IgD-negative memory B cell (primary cell): ENCODE results near the gene EFTUD2. TPM values are rescaled to one million over a fixed set of nuclear protein-coding genes. Genes with fewer than 3 reads are reported as not detected.

Source experiments
- H3K27ac Mint-ChIP-seq, 3 donors: one replicate each; pipeline ENCODE4 v1.8.0; 2020 to 2022; ENCODE audit warnings: mild to moderate bottlenecking in 3 of 3, mixed read lengths in 3 of 3, moderate library complexity in 1 of 3
- H3K27me3 Mint-ChIP-seq: one replicate; pipeline ENCODE4 v1.8.0; 2021; ENCODE audit warnings: mixed read lengths
- H3K36me3 Mint-ChIP-seq: one replicate; pipeline ENCODE4 v1.8.0; 2020; ENCODE audit warnings: mild to moderate bottlenecking, mixed read lengths
- H3K4me1 Mint-ChIP-seq, 3 donors: one replicate each; pipeline ENCODE4 v1.8.0; 2020 to 2022; ENCODE audit warnings: mixed read lengths in 3 of 3, mild to moderate bottlenecking in 1 of 3
- H3K4me3 Mint-ChIP-seq, 4 donors: one replicate each; pipeline ENCODE4 v1.8.0; 2020 to 2022; ENCODE audit warnings: mild to moderate bottlenecking in 4 of 4, mixed read lengths in 4 of 4, moderate library complexity in 3 of 4
- H3K9me3 Mint-ChIP-seq, 3 donors: one replicate each; pipeline ENCODE4 v1.8.0; 2020 to 2021; ENCODE audit warnings: mixed read lengths in 3 of 3, mild to moderate bottlenecking in 1 of 3
- polyA plus RNA-seq: library from polyadenylated mRNA; unstranded; fragments of 300-500 nt; fragmentation: Illumina TruSeq; gene quantifications from one replicate; pipeline ENCODE4 v1.2.3, GENCODE V29; 2021

Gene EFTUD2
- polyA plus RNA-seq, 1 donor from 2014 or later: 67.1 TPM

DNA sequence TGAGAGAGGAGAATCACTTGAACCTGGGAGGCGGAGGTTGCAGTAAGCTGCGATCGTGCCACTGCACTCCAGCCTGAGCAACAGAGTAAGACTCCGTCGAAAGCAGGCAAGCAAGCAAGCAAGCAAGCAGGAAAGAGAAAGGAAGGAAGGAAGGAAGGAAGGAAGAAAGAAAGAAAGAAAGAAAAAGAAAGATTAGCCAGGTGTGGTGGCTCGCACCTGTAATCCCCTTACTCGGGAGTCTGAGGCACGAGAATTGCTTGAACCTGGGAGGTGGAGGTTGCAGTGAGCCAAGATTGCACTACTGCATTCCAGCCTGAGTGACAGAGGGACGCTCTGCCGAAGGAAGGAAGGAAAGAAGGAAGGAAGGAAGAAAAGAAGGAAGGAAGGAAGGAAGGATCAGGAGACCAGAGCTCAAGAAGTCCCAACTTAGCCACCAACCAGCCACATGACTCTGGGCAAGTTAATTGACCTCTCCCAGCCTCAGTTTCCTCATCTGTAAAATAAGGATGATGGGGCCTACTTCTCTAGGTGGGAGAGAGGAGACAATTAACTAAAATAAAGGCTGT, 9.6 kb upstream of the EFTUD2 start:
- Mint-ChIP-seq H3K36me3 (peaks cover 1% of the 10 kb centered on the region), H3K4me1 (peaks cover 0 to 6% (median 6%) of the 10 kb centered on the region in 3 donors), H3K27me3 (peaks cover 41% of the 10 kb centered on the region), H3K9me3 (no peaks in the 10 kb centered on the region), H3K4me3 (no peak overlapping the region), H3K27ac (no peak overlapping the region)

DNA sequence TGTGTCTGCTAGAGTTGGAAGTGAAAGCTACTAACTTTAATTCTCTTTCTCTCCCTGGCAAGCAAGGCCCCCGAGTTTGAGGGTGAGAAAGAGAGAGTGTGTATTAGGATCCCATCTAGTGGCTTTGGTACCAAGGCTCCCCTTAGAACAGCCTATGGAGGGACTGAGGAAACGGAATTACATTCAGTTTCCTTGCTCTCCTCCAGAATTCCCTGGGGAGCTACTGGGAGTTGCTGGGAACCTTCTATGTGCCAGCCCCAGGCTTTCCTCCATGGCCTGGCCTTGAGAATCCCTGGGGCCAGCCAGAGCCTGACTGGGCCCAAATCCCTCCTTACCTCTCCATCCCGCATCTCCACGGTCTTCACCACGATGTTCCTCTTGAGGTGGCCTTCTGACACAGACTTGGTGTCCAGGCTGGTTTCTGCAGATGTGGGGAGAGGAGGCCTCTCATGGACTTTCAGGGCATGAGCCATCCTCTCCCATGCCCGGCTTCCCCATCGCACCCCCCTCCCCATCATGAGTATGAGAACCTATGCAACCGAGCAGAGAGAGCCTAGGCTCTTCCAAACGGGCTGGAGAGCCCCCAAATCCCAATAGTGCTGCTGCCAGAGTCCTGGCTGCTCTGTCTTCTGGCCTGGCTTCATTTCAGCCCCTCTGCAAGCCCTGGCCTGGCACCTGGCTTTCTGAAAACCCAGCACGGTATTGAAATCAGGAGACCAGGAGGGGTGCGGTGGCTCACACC, 8.7 kb upstream of the EFTUD2 start:
- peaks cover 0 to 5% (median 4%) of the 10 kb centered on the region in 3 donors for H3K4me1 Mint-ChIP-seq
- peaks cover 1% of the 10 kb centered on the region for H3K36me3 Mint-ChIP-seq
- H3K27ac Mint-ChIP-seq: no peak overlapping the region
- peaks cover 35% of the 10 kb centered on the region for H3K27me3 Mint-ChIP-seq
- H3K9me3 Mint-ChIP-seq: no peaks in the 10 kb centered on the region
- H3K4me3 Mint-ChIP-seq: no peak overlapping the region

DNA sequence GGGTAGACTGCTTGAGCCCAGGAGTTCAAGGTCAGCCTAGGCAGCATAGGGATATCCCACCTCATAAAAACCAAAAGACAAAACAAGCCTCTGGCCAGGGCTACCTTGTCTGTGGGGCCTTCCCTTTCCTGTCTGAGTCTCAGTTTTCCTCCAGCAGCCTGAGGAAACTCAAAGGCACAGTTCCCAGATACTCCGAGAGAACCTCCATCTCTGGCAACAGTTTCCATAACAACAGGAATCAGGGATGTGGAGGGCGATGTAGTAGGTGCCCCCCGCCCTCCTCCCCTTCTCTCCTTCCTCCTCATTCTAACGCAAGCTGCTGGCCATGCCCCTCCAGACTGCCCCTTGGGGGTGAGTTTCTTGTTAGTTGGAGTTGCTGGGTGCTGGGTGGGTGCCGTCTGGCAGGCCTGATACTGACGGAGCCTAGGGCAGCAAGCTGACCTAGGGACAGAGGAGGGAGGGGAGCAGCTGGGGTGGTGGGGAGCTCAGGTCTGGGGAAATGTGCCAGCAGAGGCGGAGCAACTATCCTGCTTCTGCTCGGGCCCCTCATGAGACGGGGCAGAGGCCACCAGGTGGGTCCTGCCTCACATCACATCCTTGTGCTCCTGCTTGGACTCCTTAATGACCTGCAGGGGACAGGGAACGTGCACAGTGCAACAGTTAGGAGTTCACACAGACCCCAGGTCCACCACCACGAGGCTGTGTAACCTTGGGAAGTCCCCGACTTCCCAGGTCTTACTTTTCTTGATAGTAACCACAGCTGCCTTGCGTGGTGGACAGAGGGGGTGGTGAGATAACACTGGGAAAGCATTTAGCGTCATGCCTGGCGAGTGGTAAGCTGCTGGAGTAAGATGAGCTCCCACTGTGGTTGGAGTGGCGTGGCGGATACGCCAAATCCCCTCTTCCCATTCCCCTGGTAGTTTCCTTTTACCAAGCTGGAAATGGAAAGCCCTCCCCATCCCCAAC, 7.8 kb upstream of the EFTUD2 start:
- Mint-ChIP-seq H3K27me3 (peaks cover 28% of the 10 kb centered on the region), H3K9me3 (no peaks in the 10 kb centered on the region), H3K36me3 (peaks cover 1% of the 10 kb centered on the region), H3K27ac (no peak overlapping the region), H3K4me3 (no peak overlapping the region), H3K4me1 (peaks cover 0 to 5% (median 4%) of the 10 kb centered on the region in 3 donors)

DNA sequence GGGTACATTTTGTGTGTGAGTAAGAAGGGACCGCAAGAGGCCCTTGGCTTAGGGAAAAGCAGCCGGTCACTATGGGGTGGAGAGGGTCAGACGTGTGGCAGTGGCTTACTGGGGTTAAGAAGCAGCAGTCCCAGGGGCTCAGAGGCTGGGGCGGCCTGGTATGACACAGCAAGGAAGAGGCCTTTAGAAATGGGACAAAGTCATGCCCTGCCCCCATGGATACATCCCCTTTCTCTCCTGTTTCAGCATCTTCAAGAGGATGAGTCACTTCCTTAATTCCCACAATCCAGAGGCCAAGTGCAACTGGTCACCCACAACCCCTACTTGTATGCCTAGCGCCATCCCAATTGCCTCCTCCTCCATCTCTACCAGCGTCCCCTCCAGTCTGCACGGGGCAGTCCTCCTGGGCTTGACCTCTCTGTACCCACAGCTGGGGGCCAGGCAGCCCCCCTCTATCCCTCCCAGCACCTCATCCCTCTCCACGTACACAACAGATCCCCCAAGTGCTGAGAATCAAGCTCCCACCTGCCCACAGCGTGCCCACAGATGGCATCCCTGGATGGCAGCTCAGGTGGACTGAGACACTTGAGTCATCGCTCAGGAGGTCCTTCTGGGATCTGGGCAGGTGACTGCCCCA, 6.9 kb upstream of the EFTUD2 start:
- peak overlapping the region in 1 of 4 donors; percentile 21 for H3K4me3 Mint-ChIP-seq
- no peak overlapping the region for H3K27ac Mint-ChIP-seq
- peaks cover 0 to 5% (median 3%) of the 10 kb centered on the region in 3 donors for H3K4me1 Mint-ChIP-seq
- H3K9me3 Mint-ChIP-seq: peaks cover 0 to 2% (median 0%) of the 10 kb centered on the region in 3 donors
- H3K27me3 Mint-ChIP-seq: peaks cover 21% of the 10 kb centered on the region
- peaks cover 1% of the 10 kb centered on the region for H3K36me3 Mint-ChIP-seq

DNA sequence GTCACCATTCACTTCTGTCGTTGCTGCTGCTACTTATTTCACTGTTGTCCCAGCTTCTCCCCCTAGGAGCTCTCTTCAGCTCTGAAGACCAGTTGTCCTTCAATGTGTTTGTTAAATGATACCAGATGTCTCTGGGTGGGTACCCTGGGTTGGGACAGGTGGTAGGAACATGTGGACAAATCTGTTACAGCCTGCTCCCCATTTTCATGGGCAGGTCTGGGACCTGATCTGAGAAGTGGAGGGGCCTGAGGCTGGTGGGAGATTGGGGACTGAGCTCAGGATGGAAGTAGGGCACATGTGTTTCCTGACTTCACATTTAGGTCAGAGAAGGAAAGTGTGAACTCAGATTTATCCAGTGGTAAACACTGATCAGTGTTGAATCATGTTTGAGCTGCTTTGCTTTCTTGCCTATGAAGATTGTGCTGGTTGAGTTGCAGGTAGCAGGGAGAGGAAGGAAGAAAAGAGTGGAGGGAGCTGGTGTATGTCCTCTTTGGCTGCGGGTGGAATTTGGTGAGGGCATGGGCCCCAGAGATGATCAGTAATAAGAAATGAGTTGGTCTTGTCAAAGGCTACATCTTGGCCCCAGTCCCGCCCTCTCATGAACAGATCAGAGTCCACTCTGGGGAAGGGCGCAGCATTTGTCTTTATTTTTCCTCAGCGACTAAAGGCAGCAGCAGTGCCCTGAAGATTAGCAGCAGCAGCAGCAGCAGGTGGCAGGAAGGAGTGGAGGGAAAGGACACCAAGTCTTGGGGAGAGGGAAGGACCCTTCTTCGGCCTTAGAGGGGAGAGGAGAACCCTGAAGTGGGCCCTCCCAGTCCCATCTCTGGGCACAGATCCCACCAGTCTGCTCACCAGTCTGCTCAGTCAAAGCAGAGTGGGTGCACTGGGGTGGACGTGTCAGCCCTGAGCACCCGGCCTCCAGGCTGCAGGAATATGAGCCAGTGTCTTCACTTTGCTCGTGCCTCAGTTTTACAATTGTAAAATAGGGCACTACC, 6.1 kb upstream of the EFTUD2 start:
- no peak overlapping the region for H3K27ac Mint-ChIP-seq
- peaks cover 1% of the 10 kb centered on the region for H3K36me3 Mint-ChIP-seq
- peaks cover 14% of the 10 kb centered on the region for H3K27me3 Mint-ChIP-seq
- no peak overlapping the region for H3K4me3 Mint-ChIP-seq
- peaks cover 0 to 4% (median 1%) of the 10 kb centered on the region in 3 donors for H3K4me1 Mint-ChIP-seq
- H3K9me3 Mint-ChIP-seq: peaks cover 0 to 2% (median 0%) of the 10 kb centered on the region in 3 donors

DNA sequence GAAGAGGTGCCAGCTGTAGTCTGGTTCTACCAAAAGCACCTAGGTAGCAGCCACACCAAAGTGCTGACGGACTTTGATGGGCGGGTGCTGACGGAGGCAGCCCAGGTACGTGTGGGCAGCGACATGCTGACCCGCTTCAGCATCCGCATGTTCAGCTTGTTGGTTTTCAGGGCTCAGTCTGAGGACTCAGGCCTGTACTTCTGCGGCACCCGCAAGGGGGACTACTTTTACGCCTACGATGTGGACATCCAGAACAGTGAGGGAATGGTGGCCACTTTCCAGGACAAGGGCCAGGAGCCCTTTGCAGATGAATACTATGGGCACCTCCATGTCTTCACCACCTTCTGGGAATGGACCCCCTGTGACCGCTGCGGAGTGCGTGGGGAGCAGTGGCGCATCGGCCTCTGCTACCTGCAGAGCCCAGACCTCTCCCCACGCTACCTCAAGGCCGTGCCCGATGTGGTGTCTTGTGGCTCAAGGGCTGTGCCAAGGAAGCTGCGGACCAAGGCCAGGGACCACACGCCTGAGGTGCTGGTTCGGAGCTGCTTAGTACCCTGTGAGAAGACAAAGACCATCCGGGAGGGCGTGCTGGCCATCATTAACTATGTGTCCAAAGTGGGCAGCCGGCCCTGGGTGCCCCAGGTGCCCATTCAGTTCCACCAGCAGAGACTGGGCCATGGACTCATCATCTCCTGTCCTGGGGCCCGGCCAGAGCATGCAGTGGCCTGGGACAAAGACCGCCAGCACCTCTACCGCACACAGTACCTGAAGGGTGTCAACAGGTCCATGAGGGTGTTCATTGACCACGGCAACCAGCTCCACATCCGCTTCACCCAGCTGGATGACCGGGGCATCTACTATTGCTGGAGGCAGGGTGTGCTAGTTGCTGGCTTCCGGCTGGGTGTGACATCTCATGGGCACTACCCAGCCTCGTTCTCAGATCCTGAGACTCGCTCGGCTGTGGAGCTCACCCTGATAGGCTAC, 5.0 kb upstream of the EFTUD2 start:
- Mint-ChIP-seq H3K36me3 (peaks cover 1% of the 10 kb centered on the region), H3K27me3 (peaks cover 10% of the 10 kb centered on the region), H3K9me3 (peaks cover 0 to 2% (median 0%) of the 10 kb centered on the region in 3 donors), H3K4me3 (no peak overlapping the region), H3K4me1 (peaks cover 5 to 8% (median 6%) of the 10 kb centered on the region in 3 donors), H3K27ac (no peak overlapping the region)

DNA sequence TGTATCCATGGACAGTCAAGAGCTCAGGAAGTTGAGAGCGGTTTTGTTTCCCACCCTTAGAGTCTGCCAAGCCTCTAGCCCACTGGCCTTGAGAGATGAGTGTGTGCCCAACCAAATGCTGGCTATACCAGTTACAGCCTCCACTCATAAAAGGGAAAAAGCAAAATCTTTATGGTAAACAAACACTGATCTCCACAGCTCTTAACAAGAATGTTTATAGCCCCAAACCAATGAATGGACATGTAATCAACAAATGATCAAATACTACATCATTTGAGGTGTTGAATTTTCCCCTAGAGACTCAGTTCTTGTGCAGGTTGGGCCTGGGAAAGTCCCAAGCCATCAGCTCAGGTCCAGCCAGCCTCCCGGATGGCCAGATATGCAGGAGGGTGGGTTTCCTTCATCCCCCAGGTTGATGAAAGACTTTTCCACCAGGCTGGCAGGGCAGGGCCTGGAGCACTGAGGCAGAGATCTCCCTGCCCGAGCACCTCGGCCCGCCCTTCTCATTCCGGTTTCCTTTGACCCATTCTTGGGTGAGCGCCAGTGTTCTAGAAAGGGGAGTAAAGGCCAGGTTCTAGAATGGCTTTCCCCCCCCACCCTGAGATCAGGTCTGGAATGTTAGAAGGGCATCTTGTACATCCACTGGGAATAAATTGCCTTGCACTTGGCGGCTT, 3.9 kb upstream of the EFTUD2 start:
- Mint-ChIP-seq H3K27me3 (peaks cover 10% of the 10 kb centered on the region), H3K4me3 (peak overlapping the region in 1 of 4 donors; percentile 6), H3K36me3 (peaks cover 4% of the 10 kb centered on the region), H3K9me3 (peaks cover 0 to 2% (median 0%) of the 10 kb centered on the region in 3 donors), H3K4me1 (peaks cover 12 to 17% (median 12%) of the 10 kb centered on the region in 3 donors), H3K27ac (no peak overlapping the region)

DNA sequence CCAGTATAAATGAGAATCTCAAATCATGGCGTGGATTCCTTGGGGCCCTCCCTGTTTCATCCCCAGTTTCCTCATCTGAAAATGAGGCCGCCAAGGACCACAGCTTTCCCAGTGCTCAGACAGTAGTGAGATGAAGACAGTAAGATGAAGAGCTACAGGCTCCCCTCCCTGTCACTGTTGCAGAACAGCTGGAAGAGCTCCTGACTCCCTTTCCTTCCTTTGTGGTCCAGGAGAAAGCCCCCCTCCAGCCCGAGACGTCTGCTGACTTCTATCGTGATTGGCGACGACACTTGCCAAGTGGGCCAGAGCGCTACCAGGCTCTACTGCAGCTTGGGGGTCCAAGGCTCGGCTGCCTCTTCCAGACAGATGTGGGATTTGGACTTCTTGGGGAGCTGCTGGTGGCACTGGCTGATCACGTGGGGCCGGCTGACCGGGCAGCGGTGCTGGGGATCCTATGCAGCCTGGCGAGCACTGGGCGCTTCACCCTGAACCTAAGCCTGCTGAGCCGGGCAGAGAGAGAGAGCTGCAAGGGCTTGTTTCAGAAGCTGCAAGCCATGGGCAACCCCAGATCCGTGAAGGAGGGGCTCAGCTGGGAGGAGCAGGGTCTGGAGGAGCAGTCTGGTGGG, 3.0 kb upstream of the EFTUD2 start:
- Mint-ChIP-seq H3K27ac (peak overlapping the region in 1 of 3 donors; percentile 100), H3K4me1 (peaks cover 12 to 18% (median 12%) of the 10 kb centered on the region in 3 donors), H3K27me3 (peaks cover 10% of the 10 kb centered on the region), H3K9me3 (peaks cover 0 to 2% (median 0%) of the 10 kb centered on the region in 3 donors), H3K36me3 (peaks cover 4% of the 10 kb centered on the region), H3K4me3 (peak overlapping the region in 2 of 4 donors; percentile 36 to 99)

DNA sequence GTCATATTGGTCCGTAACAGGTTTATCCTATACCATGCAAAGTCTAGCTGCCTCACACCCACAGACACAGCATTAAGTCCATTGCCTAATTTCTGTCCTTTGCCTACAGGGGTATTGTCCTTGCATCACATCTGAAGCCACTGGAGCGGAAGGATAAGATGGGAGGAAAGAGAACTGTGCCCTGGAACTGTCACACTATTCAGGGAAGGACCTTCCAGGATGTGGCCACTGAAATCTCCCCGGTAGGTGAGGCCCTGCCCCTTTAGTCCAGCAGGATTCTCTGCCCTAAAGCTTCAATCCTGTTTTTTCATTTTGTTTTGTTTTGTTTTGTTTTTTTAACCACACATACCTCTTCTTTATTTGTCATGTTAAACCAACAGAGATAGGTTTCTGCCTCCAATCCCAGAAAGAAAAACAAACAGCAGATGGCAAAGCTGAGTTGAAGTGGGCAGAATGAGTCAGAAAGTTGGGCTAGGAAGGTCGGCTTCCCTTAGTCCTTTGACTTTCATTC, 2.2 kb upstream of the EFTUD2 start:
- peak overlapping the region in 2 of 4 donors; percentile 15 to 99 for H3K4me3 Mint-ChIP-seq
- H3K9me3 Mint-ChIP-seq: peaks cover 0 to 2% (median 0%) of the 10 kb centered on the region in 3 donors
- peaks cover 12 to 18% (median 12%) of the 10 kb centered on the region in 3 donors for H3K4me1 Mint-ChIP-seq
- H3K36me3 Mint-ChIP-seq: peaks cover 4% of the 10 kb centered on the region
- H3K27ac Mint-ChIP-seq: peak overlapping the region in 1 of 3 donors; percentile 100
- H3K27me3 Mint-ChIP-seq: peaks cover 6% of the 10 kb centered on the region

DNA sequence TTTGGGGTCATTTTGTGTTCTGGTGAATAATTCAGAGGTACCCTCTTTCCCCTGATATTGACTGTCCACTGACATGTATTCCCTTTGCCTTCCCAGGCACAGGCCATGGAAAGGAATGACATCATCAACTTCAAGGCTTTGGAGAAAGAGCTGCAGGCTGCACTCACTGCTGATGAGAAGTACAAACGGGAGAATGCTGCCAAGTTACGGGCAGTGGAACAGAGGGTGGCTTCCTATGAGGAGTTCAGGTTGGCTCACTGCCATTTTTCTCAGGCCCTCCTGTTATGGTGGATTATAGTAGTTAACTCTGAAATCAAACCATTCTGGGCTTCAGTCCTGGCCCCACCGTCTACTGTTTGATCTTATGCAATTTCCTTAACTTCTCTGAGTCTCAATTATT, 1.6 kb upstream of the EFTUD2 start:
- Mint-ChIP-seq H3K4me1 (peaks cover 12 to 19% (median 15%) of the 10 kb centered on the region in 3 donors), H3K27me3 (peaks cover under 1% of the 10 kb centered on the region), H3K9me3 (peaks cover 0 to 2% (median 0%) of the 10 kb centered on the region in 3 donors), H3K27ac (peak overlapping the region in 1 of 3 donors; percentile 100), H3K4me3 (peak overlapping the region in 1 of 4 donors; percentile 99), H3K36me3 (peaks cover 3% of the 10 kb centered on the region)

DNA sequence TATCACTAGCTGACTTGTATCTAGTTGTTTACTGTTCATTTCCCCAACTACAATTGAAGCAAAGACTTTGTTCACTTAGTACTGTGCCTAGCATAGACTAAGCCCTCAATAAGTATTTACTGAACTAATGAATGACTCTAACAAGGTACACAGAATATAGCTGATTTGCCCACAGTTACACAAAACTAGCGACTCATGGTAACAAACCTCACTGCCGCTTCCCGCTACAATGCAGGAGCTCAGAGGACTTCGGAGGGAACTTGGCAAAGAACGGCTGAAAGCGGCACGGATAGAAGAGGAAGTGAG, 524 bp downstream of the EFTUD2 start:
- Mint-ChIP-seq H3K9me3 (peaks cover 0 to 2% (median 0%) of the 10 kb centered on the region in 3 donors), H3K4me1 (peaks cover 12 to 23% (median 19%) of the 10 kb centered on the region in 3 donors), H3K27me3 (no peaks in the 10 kb centered on the region), H3K4me3 (peak overlapping the region; percentile 94 to 99 (median 98)), H3K36me3 (peaks cover 3% of the 10 kb centered on the region), H3K27ac (peak overlapping the region; percentile 100)

DNA sequence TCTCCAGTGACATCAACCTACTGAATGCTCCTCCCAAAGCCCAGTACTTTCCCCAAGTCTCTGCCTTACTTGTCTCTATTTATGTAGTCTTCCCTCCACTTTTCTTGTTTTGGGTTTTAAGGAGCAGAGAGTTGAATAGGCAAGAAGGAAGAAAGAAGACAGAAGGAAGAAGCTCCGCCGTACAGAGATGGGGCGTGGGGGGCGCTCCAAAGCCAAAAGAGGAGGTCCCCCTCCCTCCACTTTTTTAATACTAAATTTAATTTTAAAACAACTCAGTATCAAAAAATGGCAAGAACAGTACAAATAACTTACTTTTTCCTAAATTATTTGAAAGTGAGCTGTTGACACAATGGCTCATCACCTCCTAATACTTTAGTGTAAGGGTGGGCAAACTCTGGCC, 4.6 kb downstream of the EFTUD2 start:
- Mint-ChIP-seq H3K4me1 (peaks cover 16 to 23% (median 22%) of the 10 kb centered on the region in 3 donors), H3K4me3 (no peak overlapping the region), H3K27me3 (no peaks in the 10 kb centered on the region), H3K9me3 (no peaks in the 10 kb centered on the region), H3K36me3 (peaks cover 3% of the 10 kb centered on the region), H3K27ac (no peak overlapping the region)
